IMR-90 (cell line): ENCODE data around the gene HNRNPUL1. TPM values are rescaled to one million over a fixed set of nuclear protein-coding genes. Genes with fewer than 3 reads are reported as not detected.

Experiments
- ATAC-seq: fragments of 200-7000 bp; cut with Tn5 transposase; 2 replicates; pipeline ENCODE4 v1.9.1; 2020; ENCODE audit warnings: low read depth, mild to moderate bottlenecking, moderate library complexity
- BruUV-seq: library from RNA; stranded (reverse); fragments of 400-500 nt; replicated peaks from 2 replicates; lab custom pipeline; 2021; lab: Mats Ljungman, UMichigan
- CTCF ChIA-PET: fragments of 300-600 bp; formaldehyde crosslinking; extraction: SDS; loops from one replicate; lab custom pipeline; 2021; ENCODE audit warnings: antibody characterized with exemption; lab: Yijun Ruan, JAX
- POLR2A ChIA-PET: fragments of 300-600 bp; sonication (Branson Sonifier 250); formaldehyde crosslinking; loops from one replicate; lab custom pipeline; 2022; ENCODE audit warnings: antibody characterized with exemption; ENCODE audit not compliant: unreplicated experiment; lab: Charles Lee
- DNase-seq: peaks from one replicate; pipeline ENCODE4 v3.0.0; 2013
- H2AFZ ChIP-seq: replicated peaks from 2 replicates; pipeline ENCODE3; 2013; ENCODE audit warnings: low read length, mild to moderate bottlenecking; ENCODE audit not compliant: poor library complexity
- H2AK5ac ChIP-seq: 2 replicates; pipeline ENCODE4 v1.6.1; 2013; ENCODE audit warnings: low read depth, low read length, inconsistent platforms
- H2AK9ac ChIP-seq: replicated peaks from 2 replicates; pipeline ENCODE3; 2013; ENCODE audit warnings: mild to moderate bottlenecking, low read depth, low read length, moderate library complexity; ENCODE audit not compliant: poor library complexity
- H2BK120ac ChIP-seq: 2 replicates; pipeline ENCODE4 v1.6.1; 2013; ENCODE audit warnings: low read depth, low read length, inconsistent platforms
- H2BK15ac ChIP-seq: 3 replicates; pipeline ENCODE4 v1.6.1; 2013; ENCODE audit warnings: low read depth, low read length, inconsistent platforms
- H2BK20ac ChIP-seq: 2 replicates; pipeline ENCODE4 v1.6.1; 2013; ENCODE audit warnings: low read depth, mild to moderate bottlenecking, inconsistent platforms, low read length, moderate library complexity
- H2BK5ac ChIP-seq: 2 replicates; pipeline ENCODE4 v1.6.1; 2013; ENCODE audit warnings: mild to moderate bottlenecking, low read depth, low read length, inconsistent platforms; ENCODE audit not compliant: poor library complexity, severe bottlenecking
- H3K14ac ChIP-seq: replicated peaks from 2 replicates; pipeline ENCODE4 v1.6.1; 2013; ENCODE audit warnings: low read depth, low read length, inconsistent platforms
- H3K18ac ChIP-seq: 2 replicates; pipeline ENCODE4 v1.6.1; 2013; ENCODE audit warnings: low read depth, low read length, control low read depth
- H3K23ac ChIP-seq: 2 replicates; pipeline ENCODE4 v1.6.1; 2013; ENCODE audit warnings: low read depth, low read length, inconsistent platforms
- H3K27ac ChIP-seq: 2 replicates; pipeline ENCODE4 v1.5.1; 2013; ENCODE audit warnings: mild to moderate bottlenecking, control low read depth, low read length; ENCODE audit not compliant: insufficient read depth
- H3K27me3 ChIP-seq: 2 replicates; pipeline ENCODE4 v1.6.1; 2013; ENCODE audit warnings: low read length; ENCODE audit not compliant: control insufficient read depth, insufficient read depth
- H3K36me3 ChIP-seq: 2 replicates; pipeline ENCODE4 v1.6.1; 2013; ENCODE audit warnings: low read length, mixed read lengths; ENCODE audit not compliant: control insufficient read depth, insufficient read depth
- H3K4ac ChIP-seq: 2 replicates; pipeline ENCODE4 v1.6.1; 2013; ENCODE audit warnings: low read depth, low read length, inconsistent platforms
- H3K4me1 ChIP-seq: 2 replicates; pipeline ENCODE4 v1.6.1; 2013; ENCODE audit warnings: low read length, mixed read lengths; ENCODE audit not compliant: control insufficient read depth, insufficient read depth
- H3K4me2 ChIP-seq: 2 replicates; pipeline ENCODE4 v1.6.1; 2013; ENCODE audit warnings: low read depth, mild to moderate bottlenecking, control low read depth, low read length, moderate library complexity
- H3K4me3 ChIP-seq: 2 replicates; pipeline ENCODE4 v1.5.1; 2013; ENCODE audit warnings: low read depth, mild to moderate bottlenecking, control low read depth, low read length, moderate library complexity; ENCODE audit not compliant: insufficient read depth
- H3K56ac ChIP-seq: 2 replicates; pipeline ENCODE4 v1.6.1; 2013; ENCODE audit warnings: low read length, inconsistent platforms; ENCODE audit not compliant: insufficient read depth; ENCODE audit errors: extremely low read depth
- H3K79me1 ChIP-seq, 2 experiments: 2 replicates each; pipeline ENCODE4 v1.6.1; 2013; ENCODE audit warnings: low read length in 2 of 2, inconsistent platforms in 1 of 2, low read depth in 1 of 2
- H3K9ac ChIP-seq: 2 replicates; pipeline ENCODE4 v1.6.1; 2013; ENCODE audit warnings: low read depth, low read length, control low read depth
- H3K9me1 ChIP-seq: 2 replicates; pipeline ENCODE4 v1.6.1; 2013; ENCODE audit warnings: low read length, inconsistent platforms; ENCODE audit not compliant: insufficient read depth
- H3K9me3 ChIP-seq: 2 replicates; pipeline ENCODE4 v1.6.1; 2013; ENCODE audit warnings: low read length; ENCODE audit not compliant: control insufficient read depth, insufficient read depth
- H4K20me1 ChIP-seq: 2 replicates; pipeline ENCODE4 v1.6.1; 2013; ENCODE audit warnings: low read length, inconsistent platforms; ENCODE audit not compliant: insufficient read depth
- H4K5ac ChIP-seq: 2 replicates; pipeline ENCODE4 v1.6.1; 2013; ENCODE audit warnings: mild to moderate bottlenecking, low read depth, low read length, control low read depth
- H4K8ac ChIP-seq, 2 experiments: 2 replicates each; pipeline ENCODE4 v1.6.1; 2013; ENCODE audit warnings: low read depth in 2 of 2, low read length in 2 of 2, control low read depth in 1 of 2, inconsistent platforms in 1 of 2
- H4K91ac ChIP-seq: 2 replicates; pipeline ENCODE4 v1.6.1; 2013; ENCODE audit warnings: low read depth, low read length, inconsistent platforms; ENCODE audit not compliant: insufficient read depth
- BHLHE40 ChIP-seq: fragments of 150-350 bp; IDR thresholded peaks from 2 replicates; pipeline ENCODE4 v1.6.1; 2016; ENCODE audit warnings: mild to moderate bottlenecking, low read depth, low read length
- CEBPB ChIP-seq: IDR thresholded peaks from 2 replicates; pipeline ENCODE4 v1.6.1; 2012; ENCODE audit warnings: low read depth, low read length, improper control_type of control experiment
- CHD1 ChIP-seq: IDR thresholded peaks from 2 replicates; pipeline ENCODE4 v1.6.1; 2012; ENCODE audit warnings: low read depth, low read length, improper control_type of control experiment
- CTCF ChIP-seq: conservative IDR thresholded peaks from 2 replicates; pipeline ENCODE4 v1.5.1; 2012; ENCODE audit warnings: mild to moderate bottlenecking, low read depth, low read length, improper control_type of control experiment
- ELK1 ChIP-seq: fragments of 150-350 bp; IDR thresholded peaks from 2 replicates; pipeline ENCODE4 v1.6.1; 2016; ENCODE audit warnings: low read depth, mild to moderate bottlenecking, low read length, moderate library complexity, borderline replicate concordance
- FOS ChIP-seq: fragments of 150-350 bp; IDR thresholded peaks from 2 replicates; pipeline ENCODE4 v1.6.1; 2016; ENCODE audit warnings: low read depth, low read length
- MAFK ChIP-seq: IDR thresholded peaks from 2 replicates; pipeline ENCODE4 v1.6.1; 2012; ENCODE audit warnings: low read depth, low read length, improper control_type of control experiment
- MAZ ChIP-seq: IDR thresholded peaks from 2 replicates; pipeline ENCODE4 v1.6.1; 2012; ENCODE audit warnings: low read depth, mild to moderate bottlenecking, low read length, improper control_type of control experiment, moderate library complexity, borderline replicate concordance
- MXI1 ChIP-seq: IDR thresholded peaks from 2 replicates; pipeline ENCODE4 v1.6.1; 2012; ENCODE audit warnings: low read depth, mild to moderate bottlenecking, low read length, moderate library complexity, borderline replicate concordance
- NFE2L2 ChIP-seq: fragments of 150-350 bp; IDR thresholded peaks from 2 replicates; pipeline ENCODE4 v1.6.1; 2016; ENCODE audit warnings: low read depth, mild to moderate bottlenecking, low read length
- POLR2A ChIP-seq: IDR thresholded peaks from 2 replicates; pipeline ENCODE4 v1.6.1; 2012; ENCODE audit warnings: mild to moderate bottlenecking, low read depth, low read length
- RAD21 ChIP-seq: IDR thresholded peaks from 2 replicates; pipeline ENCODE4 v1.6.1; 2012; ENCODE audit warnings: low read length, improper control_type of control experiment
- RCOR1 ChIP-seq: IDR thresholded peaks from 2 replicates; pipeline ENCODE4 v1.6.1; 2012; ENCODE audit warnings: mild to moderate bottlenecking, low read length, improper control_type of control experiment; ENCODE audit not compliant: insufficient replicate concordance
- RFX5 ChIP-seq: IDR thresholded peaks from 2 replicates; pipeline ENCODE4 v1.8.0; 2012; ENCODE audit warnings: low read depth, mild to moderate bottlenecking, low read length, moderate library complexity
- SMC3 ChIP-seq: fragments of 150-350 bp; IDR thresholded peaks from 2 replicates; pipeline ENCODE4 v1.6.1; 2016; ENCODE audit warnings: low read depth, mild to moderate bottlenecking, antibody characterized with exemption, low read length, moderate library complexity
- USF2 ChIP-seq: fragments of 150-350 bp; IDR thresholded peaks from 2 replicates; pipeline ENCODE4 v1.6.1; 2017; ENCODE audit warnings: mild to moderate bottlenecking, antibody characterized with exemption, low read length, low read depth
- WGBS, 2 experiments: methylation state at CpG; one replicate each; pipeline versions ENCODE4 v1.1.5 to v1.1.7; 2013; ENCODE audit warnings: missing lambda C conversion rate in 2 of 2; ENCODE audit not compliant: insufficient read length in 1 of 2; ENCODE audit errors: extremely low coverage in 2 of 2; 5-methylcytosine and 5-hydroxymethylcytosine counted together
- dilution Hi-C: fragments of 300-500 bp; cut with HindIII; formaldehyde crosslinking; loops from one replicate; pipeline ENCODE4 v1.14.3; 2018; ENCODE audit warnings: low sequenced_read_pairs; ENCODE audit not compliant: unreplicated experiment
- in situ Hi-C: fragments of 300-500 bp; cut with MboI; formaldehyde crosslinking; loops from 3 replicates; pipeline ENCODE4 v1.14.3; 2019; ENCODE audit warnings: low sequenced_read_pairs, inconsistent platforms, mixed read lengths
- intact Hi-C: fragments of 100-400 bp; cut with micrococcal nuclease; formaldehyde crosslinking; loops from 2 replicates; pipeline ENCODE4 v1.10.0; 2022
- polyA plus RNA-seq, 3 experiments: library from polyadenylated mRNA; depleted of rRNA; stranded (reverse); fragments of >200 nt; gene quantifications; 2 replicates each; pipeline ENCODE4 v1.2.3, GENCODE V29; 2012; ENCODE audit warnings: low replicate concordance in 1 of 3
- total RNA-seq: library from RNA; depleted of rRNA; stranded (reverse); fragments of >200 nt; gene quantifications from 2 replicates; pipeline ENCODE4 v1.2.3, GENCODE V29; 2012

Gene HNRNPUL1
- total and polyA plus RNA-seq, 2 of the 4 experiments (the other 2 are of a cell fraction), result 50.7 to 67.3 TPM

- Histone ChIP-seq H4K5ac (no peak overlapping the region), H3K36me3 (peaks cover 52% of the 10 kb centered on the region), H3K4me1 (peaks cover 17% of the 10 kb centered on the region), H3K4ac (no peak overlapping the region), H2BK15ac (no peak overlapping the region), H3K18ac (no peak overlapping the region), H3K27me3 (no peaks in the 10 kb centered on the region), H2AFZ (no peak overlapping the region), H4K91ac (no peak overlapping the region), H2AK5ac (no peak overlapping the region), H2BK5ac (no peak overlapping the region), H3K14ac (no peak overlapping the region), H3K4me2 (no peak overlapping the region), H2BK20ac (no peak overlapping the region), H4K8ac (no peak overlapping the region), H3K23ac (no peak overlapping the region), H3K79me1 (peaks cover 19 to 52% of the 10 kb centered on the region in 2 experiments), H3K9ac (no peak overlapping the region), H3K4me3 (no peak overlapping the region), H2AK9ac (no peak overlapping the region), H4K20me1 (peaks cover 17% of the 10 kb centered on the region), H2BK120ac (no peak overlapping the region), H3K27ac (no peak overlapping the region), H3K56ac (no peak overlapping the region), H3K9me3 (no peaks in the 10 kb centered on the region), H3K9me1 (peaks cover 14% of the 10 kb centered on the region)
- WGBS, 2 experiments, result 95% methylated on average over 7 of the region's 16 CpGs; no CpG with 5 or more reads in 1 of the 2 experiments
- ChIA-PET CTCF (no interaction called here), POLR2A (interaction anchor here (0.6 kb wide), 2 partner anchors 23 to 36 kb away, joined by 3 to 4 read pairs; no protein-coding TSS in a partner anchor)
- no peak for ATAC-seq
- in situ Hi-C loops, result no loop called here
- no peak for DNase-seq
- intact Hi-C loops, result no loop called here
- BruUV-seq, result no TSS peak
- TF ChIP-seq USF2 (no peak), CEBPB (no peak), BHLHE40 (no peak), CHD1 (no peak), MAFK (no peak), RCOR1 (no peak), POLR2A (no peak), ELK1 (no peak), MXI1 (no peak), RFX5 (no peak), MAZ (no peak), NFE2L2 (no peak), RAD21 (no peak), SMC3 (no peak), FOS (no peak), CTCF (no peak)
- dilution Hi-C loops, result no loop called here
Measured at GRCh38 chr19:41332000-41332399, 67.8 kb downstream of the HNRNPUL1 start.
